GM19324 (cell line): Measurements from ENCODE around the gene SLC39A9.
"Not testable (repeated sequence)": the region's sequence is repeated elsewhere in the genome, so short reads cannot be mapped to it uniquely, and the experiment has no call there.

Source experiments
- ATAC-seq: cut with Tn5 transposase; IDR thresholded peaks from one replicate; pipeline ENCODE4 v1.9.1; 2021; ENCODE audit warnings: mild to moderate bottlenecking, moderate library complexity; ENCODE audit not compliant: unreplicated experiment, low FRiP score

SLC39A9 gene

DNA sequence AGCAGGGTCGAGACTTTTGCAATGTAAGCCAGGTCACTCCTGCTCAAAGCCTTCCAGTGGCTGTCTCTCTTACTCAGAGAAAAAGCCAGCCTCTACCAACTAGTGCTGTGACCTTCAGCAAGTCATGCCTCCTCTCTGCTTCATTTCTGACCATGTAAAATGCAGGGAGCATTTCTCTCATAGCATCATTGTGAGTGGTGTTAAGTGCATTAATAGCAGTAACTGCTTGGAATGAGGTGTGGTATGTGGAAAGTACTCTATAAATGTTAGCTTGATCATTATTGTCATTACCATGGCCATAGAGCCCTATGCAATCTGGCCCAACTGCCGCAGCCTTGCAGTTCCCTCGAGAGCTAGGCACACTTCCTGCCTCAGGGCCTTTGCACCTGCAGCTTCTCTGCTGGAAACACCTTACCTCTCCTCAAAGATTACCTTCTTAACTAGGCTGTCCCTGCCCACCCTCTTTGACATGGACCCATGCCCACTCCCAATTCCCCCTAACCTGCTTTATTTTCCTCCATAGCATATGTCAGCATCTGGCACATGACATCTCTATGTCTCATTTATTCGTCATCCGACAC, 96.9 kb downstream of the SLC39A9 start:
- no peak for ATAC-seq

DNA sequence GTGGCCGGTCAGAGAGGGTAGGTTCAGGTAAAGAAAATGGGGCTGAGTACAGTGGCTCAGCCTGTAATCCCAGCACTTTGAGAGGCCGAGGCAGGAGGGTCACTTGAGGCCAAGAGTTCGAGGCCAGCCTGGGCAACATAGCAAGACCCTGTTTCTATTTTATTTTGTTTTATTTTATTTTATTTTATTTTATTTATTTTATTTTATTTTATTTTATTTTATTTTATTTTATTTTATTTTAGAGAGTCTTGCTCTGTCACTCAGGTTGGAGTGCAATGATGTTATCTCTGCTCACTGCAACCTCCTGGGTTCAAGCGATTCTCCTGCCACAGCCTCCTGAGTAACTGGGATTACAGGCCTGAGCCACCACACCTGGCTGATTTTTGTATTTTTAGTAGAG, 99.4 kb downstream of the SLC39A9 start:
- not testable (repeated sequence) for ATAC-seq

DNA sequence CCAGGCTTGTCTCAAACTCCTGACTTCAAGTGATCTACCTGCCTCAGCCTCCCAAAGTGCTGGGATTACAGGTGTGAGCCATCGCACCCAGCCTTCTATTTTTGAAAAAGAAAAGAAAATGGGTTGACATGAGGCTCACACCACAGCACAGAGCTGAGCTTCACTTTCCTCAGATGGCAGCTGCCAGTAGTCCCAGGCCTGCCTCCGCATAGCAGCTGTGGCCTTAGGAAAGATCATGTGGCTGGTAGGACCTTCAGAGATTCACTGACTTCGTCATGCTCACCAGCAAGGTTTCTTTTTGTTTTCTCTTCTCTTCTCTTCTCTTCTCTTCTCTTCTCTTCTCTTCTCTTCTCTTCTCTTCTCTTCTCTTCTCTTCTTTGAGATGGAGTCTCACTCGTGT, 99.8 kb downstream of the SLC39A9 start:
- ATAC-seq: not testable (repeated sequence)

DNA sequence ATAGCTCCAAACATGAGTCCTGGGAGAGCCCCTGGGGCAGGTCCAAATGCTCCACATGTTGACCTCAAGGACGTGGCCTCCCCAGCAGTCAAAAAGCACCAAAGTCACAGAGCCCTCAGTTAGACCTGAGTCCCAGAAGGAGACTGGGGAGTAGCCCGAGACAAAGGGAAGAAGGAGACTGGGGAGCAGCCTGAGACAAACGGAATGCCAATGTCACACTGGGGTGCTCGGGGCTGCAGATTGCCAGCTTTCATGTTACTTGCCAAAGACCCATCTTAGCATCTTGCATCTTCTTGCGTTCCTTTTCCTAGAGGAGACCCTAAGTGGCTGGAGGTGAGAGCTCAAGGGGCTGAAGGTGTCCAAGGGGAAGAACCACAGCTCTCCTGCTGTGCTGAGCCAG, 100.9 kb downstream of the SLC39A9 start:
- no peak for ATAC-seq

DNA sequence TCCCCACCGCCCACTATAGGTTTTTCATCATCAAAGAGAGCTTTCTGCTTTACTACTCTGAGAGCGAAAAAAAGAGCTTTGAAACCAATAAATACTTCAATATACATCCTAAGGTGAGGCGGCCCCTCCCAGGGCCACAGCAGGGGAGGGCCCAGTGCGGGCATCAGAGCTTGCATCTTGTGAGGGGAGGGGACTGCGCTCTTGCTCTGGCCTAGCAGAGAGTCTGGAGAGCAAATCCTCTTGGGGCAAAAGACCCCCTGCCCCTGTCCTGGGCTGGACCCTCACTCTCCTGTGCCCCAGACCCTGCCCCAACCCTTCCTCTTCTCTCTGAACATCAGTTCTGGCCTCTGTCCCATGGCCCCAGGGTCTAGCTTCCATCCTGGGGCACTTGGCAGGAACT, 101.6 kb downstream of the SLC39A9 start:
- ATAC-seq: no peak

DNA sequence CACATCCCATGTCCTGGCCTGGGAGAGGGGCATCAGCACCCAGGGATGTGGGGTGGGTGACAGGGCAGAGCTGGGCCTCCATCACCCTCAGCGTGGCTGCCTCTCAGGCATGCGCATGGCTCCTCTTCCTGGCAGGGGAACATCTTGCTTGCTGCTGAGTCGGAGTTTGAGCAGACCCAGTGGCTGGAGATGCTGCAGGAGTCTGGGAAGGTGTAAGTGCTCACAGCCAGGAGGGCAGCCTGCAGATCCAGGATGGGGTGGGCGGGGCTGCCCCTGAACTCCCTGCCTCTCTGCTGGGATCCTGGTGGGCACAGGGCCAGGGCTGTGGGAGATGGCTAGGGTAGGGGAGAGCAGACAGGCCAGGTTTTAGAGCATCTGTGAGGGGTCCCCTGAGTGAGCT, 102.2 kb downstream of the SLC39A9 start:
- no peak for ATAC-seq

DNA sequence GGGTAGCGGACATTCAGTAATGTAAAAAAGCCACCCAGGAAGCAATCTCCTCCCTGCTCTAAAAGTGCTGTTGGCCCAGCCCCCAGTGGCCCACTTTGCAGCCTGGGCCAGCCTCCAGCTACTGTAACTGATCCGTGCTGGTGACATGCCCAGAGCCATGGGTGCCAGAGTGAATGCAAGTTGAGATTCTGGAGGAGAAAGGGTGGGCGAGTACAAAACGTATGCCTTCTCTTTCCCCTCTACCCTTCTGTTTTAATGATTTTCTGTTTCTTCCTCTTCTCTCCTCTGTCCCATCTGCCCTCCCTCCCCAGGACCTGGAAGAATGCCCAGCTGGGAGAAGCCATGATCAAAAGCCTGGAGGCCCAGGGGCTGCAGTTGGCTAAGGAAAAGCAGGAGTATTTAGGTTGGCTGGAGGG, 102.9 kb downstream of the SLC39A9 start:
- ATAC-seq: no peak

DNA sequence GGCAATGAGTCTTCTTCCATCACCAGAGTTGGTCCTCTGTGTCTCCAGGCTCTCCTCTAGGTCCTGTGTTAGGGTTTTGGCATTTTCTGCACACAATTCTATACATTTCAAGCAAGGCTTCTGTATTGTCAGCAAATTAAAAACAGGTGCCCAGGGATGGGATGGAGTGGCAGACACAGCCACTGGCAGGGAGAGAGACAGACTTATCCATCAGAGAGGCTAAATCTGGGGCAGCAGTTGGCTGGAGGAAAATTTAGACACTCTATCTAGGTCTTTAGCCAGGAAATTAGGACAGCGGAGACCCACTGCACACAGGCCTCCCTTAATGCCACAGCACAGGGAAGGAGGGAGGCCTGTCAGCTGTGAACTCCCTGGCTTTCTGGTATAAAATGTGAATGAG, 106.3 kb downstream of the SLC39A9 start:
- ATAC-seq: no peak

DNA sequence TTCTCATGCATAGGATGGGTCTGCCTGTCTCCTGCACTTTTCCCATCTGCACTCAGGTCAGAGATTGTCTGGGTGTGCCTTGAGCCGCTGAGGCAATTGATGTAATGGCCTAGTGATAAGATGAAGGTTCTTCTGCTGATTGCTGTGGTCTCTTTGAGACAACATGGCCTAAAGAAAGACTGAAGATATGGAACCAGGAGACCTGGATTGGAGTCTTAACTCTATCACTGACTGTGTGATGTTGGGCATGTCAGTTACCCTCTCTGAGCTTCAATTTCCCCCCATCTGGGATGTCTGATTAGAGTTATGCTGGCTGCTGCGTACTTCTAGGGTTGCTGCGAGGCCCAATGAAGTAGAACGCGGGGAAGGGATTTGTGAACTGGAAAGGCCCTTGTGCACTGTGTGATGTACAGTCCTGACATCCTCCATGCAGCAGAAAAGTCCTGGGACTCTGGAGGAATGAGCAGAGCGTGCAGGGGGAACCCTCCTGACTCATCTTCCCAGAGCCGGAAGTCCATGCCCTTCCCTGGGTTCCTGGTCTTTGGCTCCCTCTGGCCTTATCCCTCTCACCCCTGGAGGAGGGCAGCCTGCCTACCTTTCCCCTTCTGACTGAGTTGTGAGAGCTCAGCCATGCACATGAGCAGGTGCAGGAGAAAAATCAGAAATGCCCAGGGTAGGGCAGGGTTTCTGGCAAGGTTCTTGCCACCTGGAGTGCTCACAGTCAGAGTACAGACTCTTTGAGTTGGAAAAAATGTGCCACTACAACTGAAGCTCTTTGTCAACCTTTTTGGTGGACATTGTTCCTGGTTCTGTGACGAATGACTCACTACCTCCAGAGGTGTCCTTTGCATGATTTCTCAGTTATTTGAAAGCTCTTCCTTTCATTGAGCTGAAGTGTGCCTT, 107.1 kb downstream of the SLC39A9 start:
- ATAC-seq: no peak

DNA sequence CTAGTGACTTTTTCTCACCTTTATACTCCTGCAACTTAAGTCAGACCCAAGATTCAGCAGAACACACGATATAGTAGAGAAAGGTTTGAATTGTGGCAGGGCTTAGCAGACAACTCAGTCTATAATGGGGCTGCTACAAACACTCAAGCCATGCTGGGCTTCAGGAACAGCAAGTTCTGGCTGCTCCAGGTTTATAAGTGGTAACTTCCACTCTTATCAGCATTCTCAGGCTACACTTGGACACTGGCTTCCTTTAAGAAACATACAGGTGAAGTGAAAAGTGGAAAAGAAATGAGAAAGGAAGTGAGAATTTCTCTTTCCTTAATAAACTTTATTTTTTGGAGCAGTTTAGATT, 107.7 kb downstream of the SLC39A9 start:
- ATAC-seq: no peak
